NCI-H526 (cell line): ENCODE measurements around the gene AP1B1.
"Not testable (repeated sequence)": the region's sequence is repeated elsewhere in the genome, so short reads cannot be mapped to it uniquely, and the experiment has no call there.

Experiments used
- DNase-seq, 2 experiments: peaks; one replicate each; lab custom pipeline; 2025; lab: John Stamatoyannopoulos, UW

Gene AP1B1

GRCh38 chr22:29348956-29349355, 39.4 kb downstream of the AP1B1 start:
- DNase-seq, result no peak

- no peak for DNase-seq
These were observed 40.3 kb downstream of the AP1B1 start for GRCh38 chr22:29348041-29348440.

- DNase-seq, result peak in 1 of 2 experiments; percentile 2
These were observed 41.7 kb downstream of the AP1B1 start for GRCh38 chr22:29346659-29347058.

GRCh38 chr22:29345932-29346331, 42.4 kb downstream of the AP1B1 start:
- DNase-seq, result no peak

GRCh38 chr22:29344889-29345288, 43.5 kb downstream of the AP1B1 start:
- not testable (repeated sequence) for DNase-seq

- no peak for DNase-seq
These were observed 44.2 kb downstream of the AP1B1 start for GRCh38 chr22:29344137-29344536.

- DNase-seq, result no peak
These were observed 45.0 kb downstream of the AP1B1 start for GRCh38 chr22:29343313-29343805.

GRCh38 chr22:29342577-29343312, 45.6 kb downstream of the AP1B1 start:
- DNase-seq, result no peak

- DNase-seq, result no peak
These were observed 46.2 kb downstream of the AP1B1 start for GRCh38 chr22:29342177-29342576.

GRCh38 chr22:29341849-29342127, 46.6 kb downstream of the AP1B1 start:
- no peak for DNase-seq

GRCh38 chr22:29341056-29341848, 47.1 kb downstream of the AP1B1 start:
- no peak for DNase-seq

- no peak for DNase-seq
These were observed 47.8 kb downstream of the AP1B1 start for GRCh38 chr22:29340566-29340965.

GRCh38 chr22:29339381-29340235, 48.8 kb downstream of the AP1B1 start:
- DNase-seq, result no peak

GRCh38 chr22:29338398-29338797, 50.0 kb downstream of the AP1B1 start:
- no peak for DNase-seq

GRCh38 chr22:29337631-29338284, 50.6 kb downstream of the AP1B1 start:
- no peak for DNase-seq

- no peak for DNase-seq
These were observed 51.4 kb downstream of the AP1B1 start for GRCh38 chr22:29336751-29337490.

- no peak for DNase-seq
These were observed 52.7 kb downstream of the AP1B1 start for GRCh38 chr22:29335656-29336055.

GRCh38 chr22:29334696-29335344, 53.5 kb downstream of the AP1B1 start:
- no peak for DNase-seq

GRCh38 chr22:29334148-29334547, 54.2 kb downstream of the AP1B1 start:
- DNase-seq, result no peak

- DNase-seq, result no peak
These were observed 55.4 kb downstream of the AP1B1 start for GRCh38 chr22:29332886-29333496.
